K562 (cell line): ENCODE measurements around the gene PPP2R2B. TPM values are rescaled to one million over a fixed set of nuclear protein-coding genes. Genes with fewer than 3 reads are reported as not detected.

Experiments used
- ATAC-seq: fragments of 200-7000 bp; cut with Tn5 transposase; 3 replicates; pipeline ENCODE4 v1.9.1; 2020; ENCODE audit warnings: moderate library complexity
- BruUV-seq: library from RNA; stranded (reverse); fragments of 400-500 nt; replicated peaks from 2 replicates; lab custom pipeline; 2021; lab: Mats Ljungman, UMichigan
- CTCF ChIA-PET: fragments of 300-600 bp; formaldehyde crosslinking; extraction: SDS; loops from one replicate; lab custom pipeline; 2021; ENCODE audit warnings: low intra/inter-chr PET ratio; lab: Yijun Ruan, JAX
- POLR2A ChIA-PET: fragments of 300-600, 350-650 bp; sonication (Branson Sonifier 250); formaldehyde crosslinking; extraction: SDS; loops from one replicate; lab custom pipeline; 2021; ENCODE audit warnings: antibody characterized with exemption, inconsistent platforms; lab: Yijun Ruan, JAX
- DNase-seq, 4 experiments: peaks; one replicate each; pipeline versions ENCODE4 v3.0.0 to v3.0.0-alpha.2; 2011 to 2018; ENCODE audit warnings: low spot score in 3 of 4, mixed read lengths in 3 of 4; ENCODE audit errors: extremely low read depth in 1 of 4
- FAIRE-seq: peaks from 2 replicates; lab custom pipeline; 2011; peaks lifted over from hg19 to GRCh38; lab: Jason Lieb, UNC
- H2AFZ ChIP-seq: 2 replicates; pipeline ENCODE4 v1.6.0; 2011; ENCODE audit warnings: low read depth, low read length, control low read depth, inconsistent platforms
- H3K27ac ChIP-seq: fragments of 200-600 bp; 3 replicates; pipeline ENCODE4 v1.8.0; 2011; ENCODE audit warnings: low read depth, mild to moderate bottlenecking, control low read depth, inconsistent platforms, low read length, moderate library complexity, mixed read lengths; ENCODE audit errors: extremely low read depth
- H3K27me3 ChIP-seq, 2 experiments: fragments of 300-600 bp in 1 of 2; 2 replicates in 1 of 2; 3 replicates in 1 of 2; pipeline versions ENCODE4 v1.6.0 to v1.8.0; 2011; ENCODE audit warnings: inconsistent platforms in 2 of 2, low read length in 2 of 2, mild to moderate bottlenecking in 1 of 2, mixed read lengths in 1 of 2, moderate library complexity in 1 of 2; ENCODE audit not compliant: control insufficient read depth in 2 of 2, insufficient read depth in 2 of 2
- H3K36me3 ChIP-seq: fragments of 300-600 bp; 3 replicates; pipeline ENCODE4 v1.8.0; 2011; ENCODE audit warnings: mild to moderate bottlenecking, low read length, inconsistent platforms; ENCODE audit not compliant: control insufficient read depth, insufficient read depth
- H3K4me1 ChIP-seq, 2 experiments: fragments of 200-600 bp in 1 of 2; replicated peaks in 1 of 2; 2 replicates in 1 of 2; 3 replicates in 1 of 2; pipeline versions ENCODE4 v1.5.1 to v1.8.0; 2011; ENCODE audit warnings: inconsistent platforms in 2 of 2, low read length in 2 of 2, mild to moderate bottlenecking in 1 of 2, mixed read lengths in 1 of 2, moderate library complexity in 1 of 2; ENCODE audit not compliant: control insufficient read depth in 2 of 2, insufficient read depth in 2 of 2
- H3K4me2 ChIP-seq: 2 replicates; pipeline ENCODE4 v1.6.1; 2011; ENCODE audit warnings: low read length, control low read depth, inconsistent platforms, mixed read lengths; ENCODE audit not compliant: insufficient read depth
- H3K4me3 ChIP-seq: fragments of 200-600 bp; sonication (generic), shearing (Covaris generic); 2 replicates; pipeline ENCODE4 v1.5.1; 2016; ENCODE audit warnings: control low read depth, inconsistent platforms
- H3K79me2 ChIP-seq: fragments of 200-600 bp; 3 replicates; pipeline ENCODE4 v1.8.0; 2011; ENCODE audit warnings: low read length, inconsistent platforms; ENCODE audit not compliant: control insufficient read depth, insufficient read depth
- H3K9ac ChIP-seq, 2 experiments: 2 replicates each; pipeline versions ENCODE4 v1.6.0 to v1.6.1; 2011; ENCODE audit warnings: low read depth in 2 of 2, low read length in 2 of 2, control low read depth in 1 of 2, inconsistent platforms in 1 of 2, mild to moderate bottlenecking in 1 of 2, mixed read lengths in 1 of 2; ENCODE audit not compliant: insufficient read depth in 1 of 2
- H3K9me1 ChIP-seq: one replicate; pipeline ENCODE4 v1.6.0; 2011; ENCODE audit warnings: inconsistent platforms, mild to moderate bottlenecking, low read length, moderate library complexity; ENCODE audit not compliant: control insufficient read depth, insufficient read depth
- H3K9me3 ChIP-seq: replicated peaks from 2 replicates; pipeline ENCODE4 v1.5.1; 2011; ENCODE audit warnings: low read depth, low read length, inconsistent platforms; ENCODE audit not compliant: control insufficient read depth, insufficient read depth
- H4K20me1 ChIP-seq: replicated peaks from 2 replicates; pipeline ENCODE4 v1.6.1; 2011; ENCODE audit warnings: low read length, inconsistent platforms, mixed read lengths; ENCODE audit not compliant: control insufficient read depth, insufficient read depth
- ARNT ChIP-seq, 2 experiments: fragments of 450-650 bp; IDR thresholded peaks; 2 replicates each; pipeline ENCODE4 v1.6.1; 2016; ENCODE audit warnings: mild to moderate bottlenecking in 1 of 2
- ATF7 ChIP-seq: fragments of 450-650 bp; IDR thresholded peaks from 2 replicates; pipeline ENCODE4 v1.7.1; 2014; ENCODE audit warnings: mild to moderate bottlenecking, moderate library complexity
- HDAC6 ChIP-seq: IDR thresholded peaks from 2 replicates; pipeline ENCODE4 v1.6.1; 2012; ENCODE audit warnings: low read depth, mild to moderate bottlenecking, control low read depth, inconsistent platforms, low read length, moderate library complexity
- HNRNPL ChIP-seq: fragments of 200-400 bp; formaldehyde crosslinking; IDR thresholded peaks from 2 replicates; pipeline ENCODE4 v1.6.1; 2017; ENCODE audit warnings: low read depth, mild to moderate bottlenecking, low read length
- HNRNPLL ChIP-seq: fragments of 200-400 bp; formaldehyde crosslinking; IDR thresholded peaks from 2 replicates; pipeline ENCODE4 v1.6.1; 2017; ENCODE audit warnings: low read length, low read depth, mild to moderate bottlenecking; ENCODE audit not compliant: poor library complexity, severe bottlenecking
- ILK ChIP-seq: fragments of 450-650 bp; IDR thresholded peaks from 2 replicates; pipeline ENCODE4 v1.6.1; 2016; ENCODE audit warnings: missing genetic modification characterization, low read depth, mild to moderate bottlenecking, missing compliant biosample characterization, moderate library complexity, borderline replicate concordance
- NCOA1 ChIP-seq: fragments of 450-650 bp; IDR thresholded peaks from 2 replicates; pipeline ENCODE4 v1.6.1; 2016; ENCODE audit warnings: low read depth
- PHB ChIP-seq: fragments of 250-450 bp; sonication (Bioruptor Pico); IDR thresholded peaks from 2 replicates; pipeline ENCODE4 v1.5.0; 2021
- RBM34 ChIP-seq: fragments of 200-400 bp; formaldehyde crosslinking; IDR thresholded peaks from 2 replicates; pipeline ENCODE4 v1.6.1; 2018; ENCODE audit warnings: low read length, borderline replicate concordance; ENCODE audit not compliant: insufficient read depth
- SRSF1 ChIP-seq: fragments of 200-400 bp; formaldehyde crosslinking; IDR thresholded peaks from 2 replicates; pipeline ENCODE4 v1.6.1; 2017; ENCODE audit warnings: mild to moderate bottlenecking, low read depth, low read length, moderate library complexity
- SUPT5H ChIP-seq: fragments of 450-650 bp; IDR thresholded peaks from 2 replicates; pipeline ENCODE4 v1.6.1; 2016
- ZNF324 ChIP-seq: fragments of 250-450 bp; sonication (Bioruptor Pico); IDR thresholded peaks from 2 replicates; pipeline ENCODE4 v1.4.0; 2020; ENCODE audit warnings: mild to moderate bottlenecking
- ZNF584 ChIP-seq: fragments of 200-800 bp; sonication (Bioruptor generic); IDR thresholded peaks from 2 replicates; pipeline ENCODE4 v1.6.1; 2016; ENCODE audit warnings: low read depth, mild to moderate bottlenecking, missing genetic modification characterization, missing compliant biosample characterization
- WGBS: fragments of 100-300 bp; shearing (Covaris generic); methylation state at CpG from one replicate; pipeline ENCODE4 v1.1.6; 2016; ENCODE audit warnings: low coverage, mixed read lengths; ENCODE audit not compliant: insufficient coverage; ENCODE audit errors: missing lambda C conversion rate; 5-methylcytosine and 5-hydroxymethylcytosine counted together
- in situ Hi-C: fragments of 300-500 bp; cut with MboI; formaldehyde crosslinking; loops from 4 replicates; pipeline ENCODE4 v1.15.0; 2018; ENCODE audit warnings: inconsistent platforms, mixed read lengths
- intact Hi-C: fragments of 100-400 bp; cut with micrococcal nuclease; formaldehyde crosslinking; loops from 2 replicates; pipeline ENCODE4 v1.14.2; 2022
- polyA plus RNA-seq, 8 experiments: library from polyadenylated mRNA; depleted of rRNA in 4 of 8; stranded (reverse) in 5 of 8; unstranded in 3 of 8; fragments of >200 nt; fragmentation: Nextera tagmentation in 2 of 8; fragmentation: Illumina TruSeq in 1 of 8; extraction: Ambion mirVana in 2 of 8; extraction: Trizol in 1 of 8; gene quantifications; 2 replicates each; pipeline versions ENCODE4 v1.2.1 to v1.2.3, GENCODE V29; 2011 to 2014; ENCODE audit warnings: inconsistent platforms in 1 of 8, missing spikeins in 1 of 8
- total RNA-seq, 7 experiments: library from RNA; depleted of rRNA in 6 of 7; stranded (reverse); fragments of >200 nt in 6 of 7; fragmentation: Illumina TruSeq in 2 of 7; extraction: Trizol in 2 of 7; gene quantifications; 2 replicates each; pipeline versions ENCODE4 v1.2.1 to v1.2.3, GENCODE V29; 2011 to 2021; ENCODE audit warnings: low replicate concordance in 1 of 7
- TF ChIP-seq, protein P1 (sequence below): fragments of 450-650 bp; IDR thresholded peaks from 2 replicates; pipeline ENCODE4 v1.6.1; 2018; ENCODE audit not compliant: partially characterized antibody
- TF ChIP-seq, protein P2 (sequence below): sonication (generic); formaldehyde crosslinking; IDR thresholded peaks from 2 replicates; pipeline ENCODE4 v1.8.0; 2023; ENCODE audit warnings: mild to moderate bottlenecking, missing genetic modification reagents

Gene PPP2R2B
- total and polyA plus RNA-seq, 9 of the 15 experiments (the other 6 are each of a cell fraction or from before 2014, with no cell fraction given) = not detected

DNA sequence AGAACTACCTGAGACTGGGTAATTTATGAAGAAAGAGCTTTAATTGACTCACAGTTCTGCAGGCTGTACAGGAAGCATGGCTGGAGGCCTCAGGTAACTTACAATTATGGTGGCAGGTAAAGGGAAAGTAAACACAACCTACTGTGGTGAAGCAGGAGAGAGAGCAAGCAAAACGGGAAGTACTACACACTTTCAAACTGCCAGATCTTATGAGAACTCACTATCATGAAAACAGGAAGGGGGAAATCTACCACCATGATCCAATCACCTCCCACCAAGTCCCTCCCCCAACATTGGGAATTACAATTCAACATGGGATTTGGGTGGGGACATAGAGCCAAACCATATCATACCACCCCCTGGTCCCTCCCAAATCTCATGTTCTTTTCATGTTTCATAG lies 303.8 kb downstream of the PPP2R2B start:
- Histone ChIP-seq H3K9me1 (no peaks in the 10 kb centered on the region), H3K79me2 (no peaks in the 10 kb centered on the region), H3K4me3 (no peak overlapping the region)
- BruUV-seq = no TSS peak
- WGBS = 0% methylated on average over 1 of the region's 1 CpG
- no peak for ATAC-seq
- TF ChIP-seq PHB (CRISPR knock-in tag) (no peak), ILK (tag) (no peak), SRSF1 (no peak), SUPT5H (no peak), HNRNPL (no peak), HNRNPLL (no peak), RBM34 (no peak), HDAC6 (no peak), ATF7 (no peak), NCOA1 (no peak), ZNF584 (no peak), ZNF324 (CRISPR knock-in tag) (no peak), ARNT (IDR thresholded peaks at IDR 0.05) (no peak)
- TF ChIP-seq, protein P1, sequence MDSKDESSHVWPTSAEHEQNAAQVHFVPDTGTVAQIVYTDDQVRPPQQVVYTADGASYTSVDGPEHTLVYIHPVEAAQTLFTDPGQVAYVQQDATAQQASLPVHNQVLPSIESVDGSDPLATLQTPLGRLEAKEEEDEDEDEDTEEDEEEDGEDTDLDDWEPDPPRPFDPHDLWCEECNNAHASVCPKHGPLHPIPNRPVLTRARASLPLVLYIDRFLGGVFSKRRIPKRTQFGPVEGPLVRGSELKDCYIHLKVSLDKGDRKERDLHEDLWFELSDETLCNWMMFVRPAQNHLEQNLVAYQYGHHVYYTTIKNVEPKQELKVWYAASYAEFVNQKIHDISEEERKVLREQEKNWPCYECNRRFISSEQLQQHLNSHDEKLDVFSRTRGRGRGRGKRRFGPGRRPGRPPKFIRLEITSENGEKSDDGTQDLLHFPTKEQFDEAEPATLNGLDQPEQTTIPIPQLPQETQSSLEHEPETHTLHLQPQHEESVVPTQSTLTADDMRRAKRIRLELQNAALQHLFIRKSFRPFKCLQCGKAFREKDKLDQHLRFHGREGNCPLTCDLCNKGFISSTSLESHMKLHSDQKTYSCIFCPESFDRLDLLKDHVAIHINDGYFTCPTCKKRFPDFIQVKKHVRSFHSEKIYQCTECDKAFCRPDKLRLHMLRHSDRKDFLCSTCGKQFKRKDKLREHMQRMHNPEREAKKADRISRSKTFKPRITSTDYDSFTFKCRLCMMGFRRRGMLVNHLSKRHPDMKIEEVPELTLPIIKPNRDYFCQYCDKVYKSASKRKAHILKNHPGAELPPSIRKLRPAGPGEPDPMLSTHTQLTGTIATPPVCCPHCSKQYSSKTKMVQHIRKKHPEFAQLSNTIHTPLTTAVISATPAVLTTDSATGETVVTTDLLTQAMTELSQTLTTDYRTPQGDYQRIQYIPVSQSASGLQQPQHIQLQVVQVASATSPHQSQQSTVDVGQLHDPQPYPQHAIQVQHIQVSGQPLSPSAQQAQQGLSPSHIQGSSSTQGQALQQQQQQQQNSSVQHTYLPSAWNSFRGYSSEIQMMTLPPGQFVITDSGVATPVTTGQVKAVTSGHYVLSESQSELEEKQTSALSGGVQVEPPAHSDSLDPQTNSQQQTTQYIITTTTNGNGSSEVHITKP = no peak
- TF ChIP-seq, protein P2, sequence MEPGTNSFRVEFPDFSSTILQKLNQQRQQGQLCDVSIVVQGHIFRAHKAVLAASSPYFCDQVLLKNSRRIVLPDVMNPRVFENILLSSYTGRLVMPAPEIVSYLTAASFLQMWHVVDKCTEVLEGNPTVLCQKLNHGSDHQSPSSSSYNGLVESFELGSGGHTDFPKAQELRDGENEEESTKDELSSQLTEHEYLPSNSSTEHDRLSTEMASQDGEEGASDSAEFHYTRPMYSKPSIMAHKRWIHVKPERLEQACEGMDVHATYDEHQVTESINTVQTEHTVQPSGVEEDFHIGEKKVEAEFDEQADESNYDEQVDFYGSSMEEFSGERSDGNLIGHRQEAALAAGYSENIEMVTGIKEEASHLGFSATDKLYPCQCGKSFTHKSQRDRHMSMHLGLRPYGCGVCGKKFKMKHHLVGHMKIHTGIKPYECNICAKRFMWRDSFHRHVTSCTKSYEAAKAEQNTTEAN (CRISPR knock-in tag) = no peak
- TF ChIP-seq, all 486 proteins: peak for 0
- CTCF ChIA-PET = no interaction called here
- Histone ChIP-seq H4K20me1 (no peaks in the 10 kb centered on the region), H3K27me3 (no peaks in the 10 kb centered on the region), H3K9me3 (no peaks in the 10 kb centered on the region; the same call in 1 of the 2 replicates), H3K27ac (no peak overlapping the region), H3K9ac (no peak overlapping the region), H3K4me1 (no peaks in the 10 kb centered on the region), H3K4me2 (no peak overlapping the region), H3K36me3 (no peaks in the 10 kb centered on the region), H2AFZ (no peak overlapping the region)
- POLR2A ChIA-PET = interaction anchor here (0.8 kb wide), 1 partner anchor 114 kb away, joined by 3 read pairs; no protein-coding TSS in a partner anchor
- FAIRE-seq = no peak
- intact Hi-C loops = no loop called here
- in situ Hi-C loops = no loop called here
- DNase-seq = no peak
